H7 (cell line): Measurements from ENCODE around the gene AGPAT1. TPM values are rescaled to one million over a fixed set of nuclear protein-coding genes. Genes with fewer than 3 reads are reported as not detected.

Source experiments
- DNase-seq: peaks from one replicate; pipeline ENCODE4 v3.0.0; 2012
- H3K27me3 ChIP-seq: 2 replicates; pipeline ENCODE4 v1.6.0; 2011; ENCODE audit warnings: mild to moderate bottlenecking, low read length; ENCODE audit not compliant: control insufficient read depth, insufficient read depth
- H3K36me3 ChIP-seq: replicated peaks from 2 replicates; pipeline ENCODE4 v1.5.1; 2011; ENCODE audit warnings: low read length; ENCODE audit not compliant: control insufficient read depth, insufficient read depth
- H3K4me3 ChIP-seq: 2 replicates; pipeline ENCODE4 v1.5.1; 2011; ENCODE audit warnings: low read depth, mild to moderate bottlenecking, control low read depth, low read length, moderate library complexity; ENCODE audit not compliant: insufficient read depth
- total RNA-seq: library from RNA; depleted of rRNA; stranded (reverse); fragments of >200 nt; shearing (Covaris generic); gene quantifications from 2 replicates; pipeline ENCODE4 v1.2.3, GENCODE V29; 2014

Gene AGPAT1
- total RNA-seq, 1 experiment from 2014 or later, result 113 TPM

DNA sequence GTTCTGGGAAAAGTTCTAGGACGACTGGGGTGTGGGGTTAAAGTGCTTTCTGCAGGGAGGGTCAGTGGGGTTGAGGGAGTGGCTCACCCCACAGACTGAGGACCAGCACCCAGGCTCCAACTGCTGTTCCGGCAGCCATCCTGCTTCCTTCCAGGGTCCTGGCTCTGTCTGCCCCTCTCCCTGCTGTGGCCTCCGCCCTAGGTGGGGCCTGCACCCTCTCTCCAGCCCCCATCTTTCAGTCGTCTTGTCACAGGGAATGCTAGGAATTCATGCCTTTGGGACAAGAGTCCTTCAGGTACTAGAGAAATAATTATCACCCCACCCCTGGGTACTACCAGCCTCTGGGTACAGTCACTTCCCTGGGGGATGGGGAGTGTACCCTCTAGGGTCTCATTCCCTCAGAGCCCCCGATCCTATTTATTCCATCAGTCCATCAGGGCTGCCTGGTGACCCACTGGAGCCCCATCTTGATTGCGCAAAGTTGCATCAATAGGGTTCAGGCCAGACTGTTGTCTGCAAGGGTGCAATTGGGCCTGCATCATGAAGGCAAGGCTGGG, 8.3 kb upstream of the AGPAT1 start, which contains the start of gene AGER:
Gene AGER (minus strand): TSS at position 170 of the 557 bp plus-strand sequence. CDS start 31 bp downstream, at position 139.
- no peak within 1 kb of the TSS for H3K4me3 ChIP-seq
- DNase-seq, result peak; percentile 35
- no peaks in the 10 kb centered on the region for H3K27me3 ChIP-seq
- H3K36me3 ChIP-seq, result peaks cover 28% of the 10 kb centered on the region

GRCh38 chr6:32183483-32184083, 7.7 kb upstream of the AGPAT1 start:
- DNase-seq, result peak; percentile 27
- H3K27me3 ChIP-seq, result no peaks in the 10 kb centered on the region
- H3K36me3 ChIP-seq, result peaks cover 28% of the 10 kb centered on the region
- no peak overlapping the region for H3K4me3 ChIP-seq

GRCh38 chr6:32183030-32183429, 7.1 kb upstream of the AGPAT1 start:
- H3K4me3 ChIP-seq, result no peak overlapping the region
- no peak for DNase-seq
- peaks cover 28% of the 10 kb centered on the region for H3K36me3 ChIP-seq
- H3K27me3 ChIP-seq, result no peaks in the 10 kb centered on the region

DNA sequence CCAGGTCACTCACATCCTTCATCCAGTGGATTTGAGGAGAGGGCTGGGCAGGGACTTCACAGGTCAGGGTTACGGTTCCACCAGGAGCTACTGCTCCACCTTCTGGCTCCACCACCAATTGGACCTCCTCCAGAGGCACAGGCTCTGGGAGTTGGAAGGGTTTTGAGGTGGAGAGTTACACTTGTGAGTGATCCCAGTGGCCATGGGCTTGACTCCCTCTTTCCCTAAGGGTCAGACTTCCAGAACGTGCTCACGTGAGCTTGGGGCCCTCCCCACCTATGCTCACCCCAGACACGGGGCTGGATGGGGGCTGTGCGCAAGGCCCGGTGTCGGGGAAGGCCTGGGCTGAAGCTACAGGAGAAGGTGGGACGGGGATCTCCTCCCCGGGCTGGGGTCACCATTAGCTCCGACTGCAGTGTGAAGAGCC, 6.7 kb upstream of the AGPAT1 start:
- peaks cover 24% of the 10 kb centered on the region for H3K36me3 ChIP-seq
- peak; percentile 28 for DNase-seq
- H3K4me3 ChIP-seq, result no peak overlapping the region
- no peaks in the 10 kb centered on the region for H3K27me3 ChIP-seq

DNA sequence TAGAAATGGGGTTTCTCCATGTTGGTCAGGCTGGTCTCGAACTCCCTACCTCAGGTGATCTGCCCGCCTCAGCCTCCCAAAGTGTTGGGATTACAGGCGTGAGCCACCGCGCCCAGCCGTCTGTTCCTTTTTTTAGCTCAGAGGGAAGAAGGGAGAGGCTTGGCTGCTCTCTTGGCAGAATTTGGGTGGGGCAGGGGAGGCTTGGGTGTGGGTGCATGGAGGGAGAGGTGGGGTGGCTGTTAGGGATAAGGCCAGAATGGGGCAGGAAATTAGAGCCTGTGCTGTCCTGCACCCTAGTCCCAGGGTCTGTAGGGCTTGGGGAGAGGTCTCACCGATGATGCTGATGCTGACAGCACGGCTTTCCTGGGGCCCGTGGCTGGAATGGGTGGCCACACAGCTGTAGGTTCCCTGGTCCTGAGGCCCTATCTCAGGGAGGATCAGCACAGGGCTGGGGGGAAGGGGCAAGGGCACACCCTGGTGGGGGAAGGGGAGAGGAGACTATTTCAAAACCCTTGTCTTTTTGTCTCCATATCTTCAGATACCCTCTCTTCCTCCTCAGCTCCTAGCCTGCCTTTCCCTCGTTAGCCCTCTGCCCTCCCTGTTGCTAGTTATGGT, 6.1 kb upstream of the AGPAT1 start:
- H3K36me3 ChIP-seq, result peaks cover 19% of the 10 kb centered on the region
- no peak overlapping the region for H3K4me3 ChIP-seq
- peak; percentile 65 for DNase-seq
- H3K27me3 ChIP-seq, result no peaks in the 10 kb centered on the region

DNA sequence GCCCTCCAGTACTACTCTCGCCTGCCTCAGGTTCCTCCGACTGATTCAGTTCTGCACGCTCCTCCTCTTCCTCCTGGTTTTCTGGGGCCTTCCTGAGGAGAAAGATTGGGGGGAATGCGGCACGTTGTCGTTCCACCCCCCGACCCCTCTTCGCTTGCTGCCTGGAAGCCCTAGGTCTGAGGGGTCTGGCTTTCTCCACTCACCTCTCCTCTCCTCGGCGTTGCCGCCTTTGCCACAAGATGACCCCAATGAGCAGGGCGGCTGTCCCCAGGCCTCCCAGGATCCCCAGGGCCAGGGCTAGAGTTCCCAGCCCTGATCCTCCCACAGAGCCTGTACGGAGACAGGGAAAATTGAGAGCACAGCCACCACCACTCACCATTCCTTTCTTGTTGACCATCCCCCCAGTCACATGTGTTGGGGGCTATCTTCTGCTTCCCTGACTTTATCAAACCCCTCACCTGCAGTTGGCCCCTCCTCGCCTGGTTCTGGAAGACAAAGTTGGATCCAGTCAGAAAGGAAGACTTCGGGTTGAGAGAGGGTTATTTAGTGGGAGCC, 5.3 kb upstream of the AGPAT1 start:
- Histone ChIP-seq H3K4me3 (no peak overlapping the region), H3K36me3 (peaks cover 12% of the 10 kb centered on the region), H3K27me3 (no peaks in the 10 kb centered on the region)
- DNase-seq, result no peak

- no peak for DNase-seq
- Histone ChIP-seq H3K4me3 (no peak overlapping the region), H3K27me3 (no peaks in the 10 kb centered on the region), H3K36me3 (peaks cover 10% of the 10 kb centered on the region)
These were observed 4.0 kb upstream of the AGPAT1 start for GRCh38 chr6:32179766-32180405.

DNA sequence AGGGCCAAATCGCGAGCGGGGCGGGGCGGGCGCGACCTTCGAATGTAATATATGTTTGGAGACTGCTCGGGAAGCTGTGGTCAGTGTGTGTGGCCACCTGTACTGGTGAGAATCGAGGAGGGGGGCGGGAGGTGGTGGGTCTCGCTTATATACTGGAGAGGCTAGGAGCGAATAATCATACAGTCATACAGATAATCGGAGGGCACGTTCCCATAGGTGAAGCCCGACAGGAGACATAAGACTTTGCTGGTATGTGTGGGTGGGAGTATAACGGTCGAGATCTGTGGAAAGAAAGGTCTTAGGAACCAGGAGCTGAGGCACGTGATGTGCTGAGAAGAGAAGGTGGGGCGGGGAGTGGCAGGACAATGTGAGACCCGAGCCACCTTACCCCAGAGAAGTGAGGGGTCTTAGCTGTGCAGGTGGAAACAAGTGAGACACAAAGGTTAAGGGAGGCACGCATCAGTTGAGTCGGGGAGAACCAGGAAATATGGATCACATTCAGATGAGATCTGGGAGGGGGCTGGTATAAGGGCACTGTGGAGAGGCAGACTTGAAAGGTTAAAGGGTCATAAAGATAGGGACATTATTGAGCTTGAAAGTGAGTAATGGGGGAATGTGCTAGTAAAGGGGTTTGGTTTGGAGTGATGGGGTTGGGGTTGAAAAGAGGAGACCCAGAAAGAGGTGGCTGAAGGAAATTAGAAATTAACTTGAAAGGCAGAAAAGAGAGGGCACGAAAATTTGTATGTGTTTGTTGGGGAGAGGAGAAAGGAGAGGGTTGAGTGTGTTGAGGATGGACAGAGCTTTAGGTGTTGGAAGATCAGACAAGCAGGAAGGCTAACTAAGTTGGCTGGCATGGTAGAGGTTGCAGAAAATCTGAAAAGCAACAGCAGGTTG, 2.9 kb upstream of the AGPAT1 start:
- Histone ChIP-seq H3K27me3 (no peaks in the 10 kb centered on the region), H3K36me3 (peaks cover 10% of the 10 kb centered on the region), H3K4me3 (peak overlapping the region; percentile 79)
- peak; percentile 63 for DNase-seq

DNA sequence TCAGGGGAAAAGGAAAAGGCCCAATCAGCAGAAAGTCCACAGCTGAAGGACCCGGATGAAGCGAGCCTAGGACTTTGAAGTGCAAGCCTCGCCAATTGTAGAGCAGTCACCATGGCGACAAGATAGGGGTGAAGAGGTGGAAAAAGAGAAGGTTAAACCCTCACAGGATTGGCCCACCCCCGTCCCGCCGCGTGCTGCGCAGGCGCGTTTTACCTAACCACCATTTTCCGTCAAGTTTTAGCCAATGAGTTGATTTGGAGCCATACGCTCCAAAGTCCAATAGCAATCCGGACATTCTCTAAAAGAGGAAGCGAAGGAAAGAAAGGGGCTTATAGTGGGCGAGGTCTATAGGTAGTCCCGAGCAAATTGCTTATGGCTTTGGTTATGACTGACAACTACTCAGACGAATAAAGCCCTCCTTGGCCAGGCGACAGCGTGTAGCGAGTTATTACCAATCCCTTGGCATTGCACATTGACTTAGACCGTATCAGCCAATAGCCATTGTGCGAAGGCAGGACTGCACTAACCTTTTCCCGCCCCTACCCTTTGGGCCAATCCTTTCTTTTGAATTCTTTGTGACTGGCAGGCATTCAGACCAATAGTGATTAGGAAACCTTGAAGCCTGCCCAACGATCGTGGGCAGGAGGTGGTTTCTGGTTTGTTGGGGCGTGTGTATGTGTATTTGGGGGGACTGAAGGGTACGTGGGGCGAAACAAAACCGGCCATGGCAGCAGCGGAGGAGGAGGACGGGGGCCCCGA, 2.1 kb upstream of the AGPAT1 start, which contains the start of gene RNF5:
Gene RNF5 (plus strand): TSS at position 618 of the 759 bp plus-strand sequence. CDS start 107 bp downstream, at position 725.
- Histone ChIP-seq H3K4me3 (peak within 1 kb of the TSS; percentile 79), H3K27me3 (no peaks in the 10 kb centered on the region), H3K36me3 (peaks cover 9% of the 10 kb centered on the region)
- DNase-seq, result peak; percentile 98

- Histone ChIP-seq H3K36me3 (peaks cover 8% of the 10 kb centered on the region), H3K4me3 (peak overlapping the region; percentile 79), H3K27me3 (no peaks in the 10 kb centered on the region)
- DNase-seq, result peak; percentile 62
These were observed 1.4 kb upstream of the AGPAT1 start for GRCh38 chr6:32177183-32177787.

DNA sequence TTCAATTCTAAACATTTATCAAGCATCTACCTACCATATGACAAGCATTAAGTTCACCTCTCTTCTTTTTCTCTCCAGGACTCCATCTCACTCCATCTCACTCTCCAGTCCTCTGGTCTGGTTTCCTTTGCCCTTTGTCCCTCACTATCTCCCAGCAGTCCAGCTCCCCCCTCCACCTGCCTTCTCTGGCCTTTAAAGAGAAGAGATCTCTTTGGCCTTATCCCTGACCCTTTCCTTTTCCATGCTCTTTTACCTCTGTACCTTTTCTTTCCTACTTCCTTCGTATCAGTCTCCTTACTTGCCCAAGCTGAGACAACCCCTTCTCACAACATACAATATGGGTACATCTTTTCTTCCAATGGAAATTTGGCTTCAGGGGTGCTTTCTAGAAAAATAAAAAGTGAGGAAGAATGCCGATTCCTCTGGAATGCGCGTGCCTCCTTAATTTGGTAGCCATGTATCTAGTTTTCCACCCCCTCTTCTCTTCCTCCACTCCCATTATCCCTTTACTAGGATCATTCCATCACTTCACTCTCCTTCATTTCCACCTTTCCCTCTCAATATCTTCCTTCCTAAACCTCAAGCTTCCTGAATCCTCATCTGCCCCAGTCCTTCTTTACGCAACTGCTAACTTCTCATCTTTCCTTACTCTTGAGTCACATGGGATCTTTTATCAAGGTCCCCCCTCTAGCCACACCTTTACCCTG, 745 bp upstream of the AGPAT1 start:
- Histone ChIP-seq H3K4me3 (peak overlapping the region; percentile 79), H3K27me3 (no peaks in the 10 kb centered on the region), H3K36me3 (peaks cover 8% of the 10 kb centered on the region)
- peak; percentile 37 for DNase-seq

GRCh38 chr6:32175322-32175710, 568 bp downstream of the AGPAT1 start:
- DNase-seq, result no peak
- Histone ChIP-seq H3K36me3 (peaks cover 9% of the 10 kb centered on the region), H3K4me3 (peak overlapping the region; percentile 79), H3K27me3 (no peaks in the 10 kb centered on the region)
